Activated T-cell treated with anti-CD3 and anti-CD28 coated beads for 4 hours (primary cell): ENCODE measurements around the gene ARPC5.
"Not testable (repeated sequence)": the region's sequence is repeated elsewhere in the genome, so short reads cannot be mapped to it uniquely, and the experiment has no call there.

Source experiments
- DNase-seq: peaks from one replicate; pipeline ENCODE4 v3.0.0-alpha.2; 2020

The ARPC5 gene

DNA sequence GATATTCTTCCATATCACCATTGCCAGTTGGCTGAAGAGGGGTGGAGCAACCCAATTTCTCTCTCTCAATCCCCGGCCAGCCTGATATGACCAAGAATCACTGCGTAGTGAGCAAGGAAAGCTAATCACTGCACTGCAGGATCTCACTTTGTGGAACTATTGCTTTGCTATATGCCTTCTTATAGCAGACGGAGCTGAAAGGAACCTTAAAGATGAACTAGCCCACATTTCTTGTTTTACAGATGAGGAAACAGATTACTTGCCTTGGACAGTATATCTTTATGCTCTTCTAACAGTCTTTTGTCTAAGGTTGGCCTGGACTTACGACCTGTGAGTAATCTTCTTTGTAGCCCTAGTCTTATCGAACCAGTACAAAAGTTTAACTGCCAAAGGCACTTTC is 9.9 kb upstream of the ARPC5 start:
- no peak for DNase-seq

GRCh38 chr1:183642166-183642565 is 6.6 kb upstream of the ARPC5 start:
- DNase-seq, result no peak

DNA sequence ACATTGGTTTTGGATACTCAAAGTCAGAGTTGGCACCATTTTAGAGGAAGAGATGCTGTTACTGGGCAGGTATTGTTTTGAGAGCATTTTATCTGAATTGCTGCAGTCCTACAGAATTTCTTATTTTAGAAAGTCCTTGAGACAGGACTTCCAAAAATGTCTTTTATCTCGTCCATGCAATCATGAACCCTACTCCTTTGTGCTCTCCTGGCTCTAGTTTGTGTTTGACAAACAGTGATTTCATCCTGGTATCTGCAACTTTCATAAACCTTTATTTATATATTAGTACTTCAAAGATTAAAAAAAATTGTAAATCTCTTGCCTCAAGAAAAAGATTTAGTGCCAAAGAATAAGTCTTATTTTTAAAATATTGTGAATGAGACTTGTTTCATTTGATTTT is 4.6 kb upstream of the ARPC5 start:
- DNase-seq, result no peak

- no peak for DNase-seq
These were observed 3.2 kb upstream of the ARPC5 start for GRCh38 chr1:183638649-183639387.

GRCh38 chr1:183636783-183637182 is 1.2 kb upstream of the ARPC5 start:
- no peak for DNase-seq

GRCh38 chr1:183636334-183636682 is 725 bp upstream of the ARPC5 start:
- no peak for DNase-seq

GRCh38 chr1:183635099-183635605 is 431 bp downstream of the ARPC5 start:
- peak; percentile 3 for DNase-seq

DNA sequence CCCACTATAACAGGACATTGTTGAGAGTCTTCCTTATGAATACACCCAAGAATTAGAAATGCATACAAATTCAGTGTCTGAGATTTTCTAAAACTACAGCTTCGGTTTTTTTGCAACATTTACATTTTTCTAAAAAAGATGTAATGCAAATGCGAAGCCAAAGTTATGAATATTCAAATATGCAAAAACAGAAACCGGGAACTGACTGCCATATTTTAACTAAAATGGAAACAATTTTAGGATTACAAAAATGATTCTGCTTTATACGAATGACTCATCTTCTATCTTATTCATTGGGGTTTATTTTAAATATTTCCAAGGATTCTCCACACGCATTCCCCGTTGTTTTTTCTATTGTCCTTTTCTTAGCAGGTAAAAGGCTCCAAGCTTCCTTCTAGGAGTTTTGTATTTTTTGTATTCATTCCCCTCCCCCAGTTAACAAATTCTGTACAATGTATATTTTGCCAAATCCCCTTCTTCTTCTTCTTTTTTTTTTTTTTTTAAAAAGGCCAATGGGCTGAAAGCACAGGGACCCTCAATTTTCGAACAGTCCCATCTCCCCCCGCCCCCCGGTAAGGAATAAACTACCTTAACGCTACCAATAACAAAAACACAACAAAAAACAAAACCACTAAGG is 1.0 kb downstream of the ARPC5 start:
- DNase-seq, result no peak

GRCh38 chr1:183633676-183634343 is 1.8 kb downstream of the ARPC5 start:
- peak; percentile 2 for DNase-seq

DNA sequence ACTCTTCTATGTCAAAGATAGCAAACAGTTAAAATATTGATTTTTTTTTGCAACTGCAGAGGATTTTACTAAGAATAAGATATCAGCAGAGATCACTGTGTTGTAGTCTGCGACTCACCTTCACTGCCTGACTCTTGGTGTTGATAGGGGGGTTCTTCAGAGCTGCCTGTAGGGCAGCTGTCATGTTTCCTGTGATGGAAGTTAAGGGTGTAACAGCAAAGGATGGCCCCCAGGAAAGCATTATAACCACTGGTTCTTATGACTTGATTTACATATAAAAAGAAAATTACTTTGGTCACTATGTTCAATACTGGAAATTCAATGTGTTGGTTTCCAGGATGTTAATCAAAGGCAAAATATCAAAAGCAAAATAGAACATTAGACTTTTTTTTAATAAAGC is 2.6 kb downstream of the ARPC5 start:
- DNase-seq, result no peak

GRCh38 chr1:183632114-183632513 is 3.5 kb downstream of the ARPC5 start:
- no peak for DNase-seq

DNA sequence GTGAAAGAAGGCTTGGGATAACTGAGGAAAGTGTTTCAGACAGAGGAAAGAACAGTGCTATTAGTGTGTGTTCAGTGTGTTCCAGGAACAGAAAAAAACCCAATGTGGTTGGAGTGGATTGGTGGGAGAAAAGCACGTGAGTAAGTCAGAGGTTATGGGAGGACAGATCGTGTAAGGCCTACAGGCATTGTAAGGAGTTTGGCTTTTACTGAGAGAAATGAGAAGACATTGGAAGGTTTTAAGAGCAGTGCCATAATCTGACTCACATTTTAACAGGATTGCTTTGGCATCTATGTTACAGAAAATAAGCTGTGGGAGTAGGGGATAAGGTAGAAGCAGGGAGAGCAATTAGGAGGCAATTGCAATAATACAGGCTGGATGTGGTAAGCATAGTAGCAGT is 4.8 kb downstream of the ARPC5 start:
- DNase-seq, result no peak

DNA sequence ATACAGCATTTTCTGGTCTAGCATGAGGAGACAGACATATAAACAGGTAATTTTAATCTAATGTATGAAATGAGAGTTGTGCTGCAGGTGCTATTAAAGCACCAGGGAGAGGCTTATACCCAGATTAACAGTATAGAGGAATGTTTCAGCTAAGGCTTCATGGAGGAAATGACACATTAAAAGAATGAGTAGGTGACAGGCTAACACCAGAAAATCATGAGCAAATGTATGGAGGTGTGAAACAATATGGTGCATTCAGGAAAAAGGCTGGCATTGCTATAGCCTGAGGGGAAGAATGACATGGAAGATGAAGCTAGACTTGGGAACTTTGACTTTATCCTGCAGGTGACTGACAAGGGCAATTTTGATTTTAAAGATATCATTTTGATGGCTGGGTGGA is 7.0 kb downstream of the ARPC5 start:
- DNase-seq, result no peak

GRCh38 chr1:183626236-183626635 is 9.3 kb downstream of the ARPC5 start:
- DNase-seq, result not testable (repeated sequence)

DNA sequence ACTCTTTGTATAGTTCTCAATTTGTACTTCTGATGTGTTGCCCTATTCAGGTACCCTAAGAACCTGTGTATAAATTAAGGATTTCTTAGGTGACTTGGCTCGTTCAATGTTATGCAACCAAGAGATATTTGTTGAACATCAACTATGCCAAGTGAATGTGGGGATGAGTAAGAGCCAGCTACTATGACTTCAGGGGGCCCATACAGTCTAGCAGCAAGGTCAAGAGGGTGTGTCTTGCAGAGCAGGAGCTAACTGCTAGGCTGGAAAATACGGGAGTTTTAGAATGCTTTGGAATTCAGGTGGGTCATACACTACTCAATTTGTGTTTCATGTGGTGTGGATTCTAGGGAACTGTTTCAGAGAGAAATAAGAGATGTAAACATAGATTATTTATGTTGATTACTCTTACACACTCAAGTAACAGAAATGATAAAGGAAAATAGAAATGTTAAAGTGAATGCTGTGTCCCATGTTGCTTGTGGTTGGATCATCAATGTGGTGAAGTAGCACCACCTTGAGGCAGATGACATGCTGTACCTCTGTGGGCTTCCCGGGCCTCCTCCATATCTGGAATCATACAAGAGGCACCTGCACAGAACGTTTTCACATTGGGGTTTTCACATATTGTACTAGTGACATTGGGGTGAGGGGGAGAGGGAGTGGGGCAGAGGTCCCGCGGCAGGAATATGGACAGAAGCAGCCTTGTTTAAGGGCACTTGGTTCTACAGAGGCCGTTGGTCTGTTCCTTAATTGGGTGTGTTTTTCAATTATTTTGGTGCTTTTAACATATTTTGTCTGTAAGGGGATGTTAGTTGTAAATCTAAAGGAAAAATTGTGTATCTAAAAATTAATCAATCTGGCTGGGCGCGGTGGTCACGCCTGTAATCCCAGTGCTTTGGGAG is 12.4 kb downstream of the ARPC5 start:
- DNase-seq, result peak; percentile 11

DNA sequence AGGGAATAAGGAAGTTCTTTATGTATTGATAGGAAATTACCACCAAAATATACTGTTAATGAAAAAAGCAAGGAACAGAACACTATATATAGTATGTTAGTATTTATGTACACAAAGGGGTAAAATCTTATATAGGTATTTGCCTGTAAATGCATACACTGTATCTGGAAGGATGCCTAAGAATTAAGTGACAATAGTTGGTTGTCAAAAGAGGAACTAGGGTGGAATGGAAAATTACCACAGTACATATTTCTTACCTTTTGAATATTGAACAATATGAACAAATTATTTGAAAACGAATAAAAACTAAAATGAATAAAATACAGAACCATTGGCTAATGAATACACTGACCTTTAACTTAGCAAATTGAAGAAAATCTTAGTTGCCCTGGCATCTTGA is 13.6 kb downstream of the ARPC5 start:
- no peak for DNase-seq

DNA sequence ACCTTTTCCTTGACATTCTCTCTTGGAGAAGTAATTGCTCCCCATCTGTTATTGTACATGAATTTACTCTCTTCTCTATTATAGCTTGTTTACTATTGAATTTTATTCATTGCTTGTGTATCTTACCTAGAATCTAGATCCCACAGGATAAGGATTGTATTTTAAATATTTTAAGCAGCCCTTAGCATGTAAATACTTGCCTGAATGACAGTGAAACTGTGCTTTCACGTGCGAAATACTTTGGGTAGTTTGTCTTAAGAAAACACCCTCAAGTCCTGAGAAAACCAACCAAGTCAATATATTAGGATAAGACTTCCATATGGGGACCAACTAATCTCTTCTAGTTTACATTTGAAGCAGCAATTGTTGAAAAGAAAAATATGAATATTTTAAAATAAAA is 15.3 kb downstream of the ARPC5 start:
- no peak for DNase-seq

GRCh38 chr1:183619781-183620180 is 15.8 kb downstream of the ARPC5 start:
- DNase-seq, result no peak

GRCh38 chr1:183618202-183618601 is 17.4 kb downstream of the ARPC5 start:
- not testable (repeated sequence) for DNase-seq

DNA sequence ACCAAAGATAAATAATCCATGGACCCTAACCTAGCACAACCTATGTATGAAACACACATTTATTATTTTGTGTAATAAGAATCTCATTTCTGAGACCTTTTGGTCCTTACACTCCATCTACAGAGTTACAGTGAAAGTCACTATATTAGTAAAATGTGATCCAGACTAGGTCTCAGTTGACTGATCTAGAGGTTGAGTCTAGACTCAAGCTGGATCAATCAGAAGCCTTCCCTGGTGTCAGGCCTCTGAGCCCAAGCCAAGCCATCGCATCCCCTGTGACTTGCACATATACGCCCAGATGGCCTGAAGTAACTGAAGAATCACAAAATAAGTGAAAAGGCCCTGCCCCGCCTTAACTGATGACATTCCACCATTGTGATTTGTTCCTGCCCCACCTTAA is 22.6 kb downstream of the ARPC5 start:
- not testable (repeated sequence) for DNase-seq

DNA sequence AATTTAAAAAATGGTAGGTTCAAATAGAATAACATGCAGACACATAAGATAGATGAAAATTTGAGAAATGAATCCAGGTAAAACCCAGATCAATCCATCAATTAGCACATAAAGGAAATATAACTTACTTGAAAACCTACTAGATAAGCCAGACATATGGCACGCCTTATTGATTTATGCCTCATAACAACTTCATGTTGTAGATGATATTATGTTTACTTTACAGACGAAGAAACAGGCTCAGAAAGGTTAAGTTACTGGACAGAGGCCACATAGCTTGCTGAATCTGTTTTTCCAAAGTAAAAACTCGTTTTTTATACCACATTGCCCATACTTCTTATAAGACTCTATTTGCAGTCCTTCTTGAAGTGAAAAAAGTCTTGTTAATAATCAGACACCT is 23.2 kb downstream of the ARPC5 start:
- DNase-seq, result no peak

- no peak for DNase-seq
These were observed 24.6 kb downstream of the ARPC5 start for GRCh38 chr1:183611021-183611420.
